Activated B cell treated with CpG ODN at 0.5 μM for 24 hours (primary cell): ENCODE measurements around the gene ARRDC3. TPM values are rescaled to one million over a fixed set of nuclear protein-coding genes. Genes with fewer than 3 reads are reported as not detected.
"Not testable (repeated sequence)": the region's sequence is repeated elsewhere in the genome, so short reads cannot be mapped to it uniquely, and the experiment has no call there.

ENCODE experiments used
- ATAC-seq: fragments of 200-7000 bp; cut with Tn5 transposase; one replicate; pipeline ENCODE4 v1.10.0; 2021; ENCODE audit warnings: low read depth, mild to moderate bottlenecking, moderate library complexity
- CTCF ChIA-PET: fragments of 350-600 bp; sonication (Branson Sonifier 250); formaldehyde crosslinking; loops from one replicate; lab custom pipeline; 2021; ENCODE audit warnings: antibody characterized with exemption; lab: Charles Lee
- POLR2A ChIA-PET: fragments of 350-600 bp; sonication (Branson Sonifier 250); formaldehyde crosslinking; loops from one replicate; lab custom pipeline; 2021; ENCODE audit warnings: antibody characterized with exemption; lab: Charles Lee
- DNase-seq: peaks from one replicate; pipeline ENCODE4 v3.0.0; 2022
- H3K27ac Mint-ChIP-seq: one replicate; pipeline ENCODE4 v1.8.0; 2020; ENCODE audit warnings: mixed read lengths
- H3K27me3 Mint-ChIP-seq: one replicate; pipeline ENCODE4 v1.8.0; 2021; ENCODE audit warnings: mixed read lengths
- H3K36me3 Mint-ChIP-seq: one replicate; pipeline ENCODE4 v1.8.0; 2021; ENCODE audit warnings: low read depth, mixed read lengths
- H3K4me1 Mint-ChIP-seq: one replicate; pipeline ENCODE4 v1.8.0; 2021; ENCODE audit warnings: mixed read lengths
- H3K4me3 Mint-ChIP-seq: one replicate; pipeline ENCODE4 v1.8.0; 2020; ENCODE audit warnings: mild to moderate bottlenecking, mixed read lengths
- H3K9me3 Mint-ChIP-seq: one replicate; pipeline ENCODE4 v1.8.0; 2020; ENCODE audit warnings: mixed read lengths
- intact Hi-C: fragments of 100-400 bp; cut with micrococcal nuclease; formaldehyde crosslinking; loops from one replicate; pipeline ENCODE4 v1.15.1; 2024
- total RNA-seq: library from RNA; stranded (reverse); gene quantifications from 2 replicates; pipeline ENCODE4 v1.2.3, GENCODE V29; 2022
- TF ChIP-seq, protein P1 (sequence below): fragments of 200-600 bp; IDR thresholded peaks from one replicate; pipeline ENCODE4 v1.8.0; 2022; ENCODE audit warnings: antibody characterized with exemption, mild to moderate bottlenecking

ARRDC3 gene
- total RNA-seq, 1 donor from 2014 or later: 65.3 TPM

DNA sequence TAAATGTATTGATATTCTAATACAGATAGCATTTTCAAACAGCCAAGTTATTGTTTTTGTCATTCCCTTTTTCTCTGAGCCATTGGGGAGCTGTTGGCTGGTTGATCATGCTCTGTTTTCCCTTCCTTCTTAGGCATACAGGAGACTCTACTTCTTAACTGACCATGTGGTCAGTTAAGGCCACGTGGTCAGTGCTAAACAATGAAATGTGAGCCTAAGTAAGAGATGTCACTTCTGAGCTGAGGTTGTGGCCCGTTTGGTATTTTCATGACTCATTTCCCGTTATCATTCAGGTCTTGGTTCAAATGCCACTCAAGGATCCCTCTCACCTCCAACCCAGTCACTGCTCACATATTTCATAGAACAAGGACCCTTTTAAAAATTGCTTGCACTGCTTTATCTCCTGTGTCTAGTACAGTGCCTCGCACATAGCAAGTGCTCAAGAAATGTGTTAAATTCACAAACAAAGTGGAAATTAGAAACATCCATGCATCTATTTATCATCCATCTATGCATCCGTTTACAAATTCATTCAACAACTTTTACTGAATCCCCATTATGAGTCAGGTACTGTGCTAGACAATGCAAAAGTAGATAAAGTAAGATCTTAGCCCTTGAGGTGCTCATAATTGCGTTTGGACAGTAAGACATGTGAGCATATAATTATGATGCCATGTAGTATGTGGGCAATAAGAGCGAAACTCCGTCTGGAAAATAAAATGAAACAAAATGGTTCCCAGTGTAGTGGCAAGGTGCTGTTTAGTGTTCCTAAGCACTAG, 50.7 kb downstream of the ARRDC3 start:
- no peak for DNase-seq
- no peak for ATAC-seq
- Mint-ChIP-seq H3K9me3 (no peaks in the 10 kb centered on the region), H3K4me3 (no peak overlapping the region), H3K27me3 (no peaks in the 10 kb centered on the region), H3K4me1 (no peaks in the 10 kb centered on the region), H3K27ac (no peak overlapping the region), H3K36me3 (no peaks in the 10 kb centered on the region)
- intact Hi-C loops: no loop called here
- TF ChIP-seq, protein P1, sequence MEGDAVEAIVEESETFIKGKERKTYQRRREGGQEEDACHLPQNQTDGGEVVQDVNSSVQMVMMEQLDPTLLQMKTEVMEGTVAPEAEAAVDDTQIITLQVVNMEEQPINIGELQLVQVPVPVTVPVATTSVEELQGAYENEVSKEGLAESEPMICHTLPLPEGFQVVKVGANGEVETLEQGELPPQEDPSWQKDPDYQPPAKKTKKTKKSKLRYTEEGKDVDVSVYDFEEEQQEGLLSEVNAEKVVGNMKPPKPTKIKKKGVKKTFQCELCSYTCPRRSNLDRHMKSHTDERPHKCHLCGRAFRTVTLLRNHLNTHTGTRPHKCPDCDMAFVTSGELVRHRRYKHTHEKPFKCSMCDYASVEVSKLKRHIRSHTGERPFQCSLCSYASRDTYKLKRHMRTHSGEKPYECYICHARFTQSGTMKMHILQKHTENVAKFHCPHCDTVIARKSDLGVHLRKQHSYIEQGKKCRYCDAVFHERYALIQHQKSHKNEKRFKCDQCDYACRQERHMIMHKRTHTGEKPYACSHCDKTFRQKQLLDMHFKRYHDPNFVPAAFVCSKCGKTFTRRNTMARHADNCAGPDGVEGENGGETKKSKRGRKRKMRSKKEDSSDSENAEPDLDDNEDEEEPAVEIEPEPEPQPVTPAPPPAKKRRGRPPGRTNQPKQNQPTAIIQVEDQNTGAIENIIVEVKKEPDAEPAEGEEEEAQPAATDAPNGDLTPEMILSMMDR: no peak
- ChIA-PET CTCF (no interaction called here), POLR2A (no interaction called here)

DNA sequence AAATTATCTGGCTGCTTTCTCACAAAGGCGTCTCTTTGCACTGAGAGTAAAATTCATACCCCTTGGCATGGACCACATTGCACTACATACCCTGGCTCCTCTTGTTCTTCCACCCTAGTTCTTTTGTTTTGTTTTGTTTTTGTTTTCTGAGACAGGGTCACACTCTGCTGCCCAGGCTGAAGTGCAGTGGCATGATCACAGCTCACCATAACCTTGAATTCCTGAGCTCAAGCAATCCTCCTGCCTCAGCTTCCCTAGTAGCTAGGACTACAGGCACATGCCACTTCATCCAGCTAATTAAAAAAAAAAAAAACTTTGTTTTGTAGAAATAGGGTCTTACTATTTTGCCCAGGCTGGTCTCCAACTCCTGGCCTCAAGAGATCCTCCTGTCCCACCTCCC, 51.4 kb downstream of the ARRDC3 start:
- ChIA-PET CTCF (no interaction called here), POLR2A (no interaction called here)

DNA sequence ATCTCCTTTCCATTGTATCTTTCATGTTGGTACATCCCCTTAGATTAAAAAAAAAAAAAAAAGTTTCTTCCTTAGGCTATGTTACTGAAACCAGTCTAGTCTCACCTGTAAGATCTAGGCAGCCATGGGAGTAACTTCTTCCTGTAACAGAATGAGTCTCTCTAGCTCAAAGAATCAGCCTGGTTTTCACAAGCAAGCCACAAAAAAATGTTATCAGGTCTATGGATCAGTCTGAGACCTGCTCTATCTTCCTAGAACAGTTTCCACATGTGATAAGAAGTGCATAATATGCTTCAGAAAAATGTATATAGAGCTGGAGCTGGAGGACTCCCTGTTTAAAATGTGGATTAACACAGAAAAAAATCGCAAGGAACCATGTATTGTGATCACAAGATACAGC, 53.8 kb downstream of the ARRDC3 start:
- no peak overlapping the region for H3K27ac Mint-ChIP-seq
- TF ChIP-seq, protein P1: no peak
- DNase-seq (no peak), ATAC-seq (no peak)
- intact Hi-C loops: no loop called here
- CTCF ChIA-PET: no interaction called here
- no peaks in the 10 kb centered on the region for H3K36me3 Mint-ChIP-seq
- POLR2A ChIA-PET: no interaction called here
- H3K4me3 Mint-ChIP-seq: no peak overlapping the region
- H3K4me1 Mint-ChIP-seq: no peaks in the 10 kb centered on the region
- H3K27me3 Mint-ChIP-seq: no peaks in the 10 kb centered on the region
- H3K9me3 Mint-ChIP-seq: no peaks in the 10 kb centered on the region

More for the DNA sequence above, 51.4 kb downstream of the ARRDC3 start:
- no peaks in the 10 kb centered on the region for H3K9me3 Mint-ChIP-seq
- TF ChIP-seq, protein P1: no peak
- DNase-seq (no peak), ATAC-seq (no peak)
- H3K4me1 Mint-ChIP-seq: no peaks in the 10 kb centered on the region
- H3K27me3 Mint-ChIP-seq: no peaks in the 10 kb centered on the region
- no peak overlapping the region for H3K27ac Mint-ChIP-seq
- intact Hi-C loops: no loop called here
- H3K4me3 Mint-ChIP-seq: no peak overlapping the region
- no peaks in the 10 kb centered on the region for H3K36me3 Mint-ChIP-seq

DNA sequence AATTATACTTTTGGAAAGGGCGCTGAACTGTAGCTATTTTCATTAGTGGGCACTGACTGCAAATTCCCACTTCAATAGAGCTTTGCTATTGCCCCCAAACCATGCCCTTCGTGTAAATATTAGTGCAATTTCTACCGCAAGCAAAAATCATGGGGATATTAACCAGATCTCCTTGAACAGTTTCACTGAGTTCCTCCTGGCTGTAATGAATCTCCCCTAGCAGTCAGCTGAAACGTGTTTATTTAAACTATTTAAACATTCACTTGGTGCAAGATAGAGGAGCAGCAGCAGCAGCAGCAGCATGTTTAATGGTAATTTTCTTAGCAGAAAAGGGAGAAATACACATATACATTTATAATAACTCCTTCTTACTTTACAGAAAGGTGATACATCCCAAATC, 54.4 kb downstream of the ARRDC3 start:
- H3K36me3 Mint-ChIP-seq: no peaks in the 10 kb centered on the region
- intact Hi-C loops: no loop called here
- POLR2A ChIA-PET: no interaction called here
- no peak overlapping the region for H3K4me3 Mint-ChIP-seq
- TF ChIP-seq, protein P1: no peak
- ATAC-seq (no peak), DNase-seq (no peak)
- no peaks in the 10 kb centered on the region for H3K4me1 Mint-ChIP-seq
- CTCF ChIA-PET: no interaction called here
- no peaks in the 10 kb centered on the region for H3K9me3 Mint-ChIP-seq
- no peak overlapping the region for H3K27ac Mint-ChIP-seq
- H3K27me3 Mint-ChIP-seq: no peaks in the 10 kb centered on the region

DNA sequence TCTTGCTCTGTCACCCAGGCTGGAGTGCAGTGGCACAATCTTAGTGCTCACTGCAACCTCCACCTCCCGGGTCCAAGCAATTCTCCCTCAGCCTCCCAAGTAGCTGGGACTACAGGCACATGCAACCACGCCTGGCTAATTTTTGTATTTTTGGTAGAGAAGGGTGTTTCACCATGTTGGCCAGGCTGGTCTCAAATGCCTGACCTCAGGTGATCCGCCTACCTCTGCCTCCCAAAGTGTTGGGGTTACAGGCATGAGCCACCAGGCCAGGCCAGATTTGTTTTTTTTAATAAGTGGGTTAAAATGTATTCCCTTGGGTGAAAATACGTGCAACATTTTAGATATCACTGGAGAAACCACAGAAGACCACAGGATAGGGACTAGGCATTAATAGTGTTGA, 60.1 kb downstream of the ARRDC3 start:
- H3K27me3 Mint-ChIP-seq, H3K4me1 Mint-ChIP-seq, CTCF ChIA-PET, H3K36me3 Mint-ChIP-seq, ATAC-seq, DNase-seq, H3K4me3 Mint-ChIP-seq, intact Hi-C loops, H3K9me3 Mint-ChIP-seq, H3K27ac Mint-ChIP-seq: not testable (repeated sequence)
- POLR2A ChIA-PET: interaction anchor here (0.6 kb wide), 1 partner anchor 58 kb away, joined by 12 read pairs; no protein-coding TSS in a partner anchor
